Peyer's patch (tissue), 4 donors: ENCODE data around the gene CCDC110.

Source experiments
- POLR2A ChIP-seq, 2 donors: fragments of 450-650 bp; IDR thresholded peaks; one replicate each; pipeline ENCODE4 v1.5.1; 2017; ENCODE audit warnings: antibody characterized with exemption in 2 of 2, mild to moderate bottlenecking in 2 of 2, moderate library complexity in 2 of 2
- TF ChIP-seq, protein P1 (sequence below), 6 experiments: fragments of 450-650 bp in 4 of 6; fragments of 200-600 bp in 2 of 6; sonication (generic) in 1 of 6; IDR thresholded peaks; one replicate each; pipeline ENCODE4 v1.5.1; 2017 to 2019; ENCODE audit warnings: antibody characterized with exemption in 6 of 6, mild to moderate bottlenecking in 3 of 6, moderate library complexity in 1 of 6

DNA sequence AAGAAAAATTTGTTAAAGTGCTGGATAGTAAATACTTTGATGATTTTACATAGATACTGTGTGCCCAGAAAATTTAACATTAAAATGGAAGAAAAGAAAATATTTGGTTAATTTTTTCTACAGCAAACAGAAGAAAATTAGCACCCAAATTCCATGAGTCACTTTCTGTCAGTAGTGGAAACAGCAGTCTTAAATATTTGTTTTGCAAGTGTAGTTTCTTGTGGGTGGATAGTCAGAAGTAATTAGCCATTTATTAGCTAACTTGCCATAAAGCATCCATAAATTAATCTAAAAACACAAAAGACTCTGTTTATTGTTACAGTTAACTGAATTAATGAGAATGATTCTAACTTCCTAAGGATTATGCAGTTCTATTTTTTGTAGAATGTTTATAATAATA lies 36.1 kb downstream of the CCDC110 start:
- TF ChIP-seq POLR2A (IDR thresholded peaks at IDR 0.05) = no peak
- TF ChIP-seq, protein P1, sequence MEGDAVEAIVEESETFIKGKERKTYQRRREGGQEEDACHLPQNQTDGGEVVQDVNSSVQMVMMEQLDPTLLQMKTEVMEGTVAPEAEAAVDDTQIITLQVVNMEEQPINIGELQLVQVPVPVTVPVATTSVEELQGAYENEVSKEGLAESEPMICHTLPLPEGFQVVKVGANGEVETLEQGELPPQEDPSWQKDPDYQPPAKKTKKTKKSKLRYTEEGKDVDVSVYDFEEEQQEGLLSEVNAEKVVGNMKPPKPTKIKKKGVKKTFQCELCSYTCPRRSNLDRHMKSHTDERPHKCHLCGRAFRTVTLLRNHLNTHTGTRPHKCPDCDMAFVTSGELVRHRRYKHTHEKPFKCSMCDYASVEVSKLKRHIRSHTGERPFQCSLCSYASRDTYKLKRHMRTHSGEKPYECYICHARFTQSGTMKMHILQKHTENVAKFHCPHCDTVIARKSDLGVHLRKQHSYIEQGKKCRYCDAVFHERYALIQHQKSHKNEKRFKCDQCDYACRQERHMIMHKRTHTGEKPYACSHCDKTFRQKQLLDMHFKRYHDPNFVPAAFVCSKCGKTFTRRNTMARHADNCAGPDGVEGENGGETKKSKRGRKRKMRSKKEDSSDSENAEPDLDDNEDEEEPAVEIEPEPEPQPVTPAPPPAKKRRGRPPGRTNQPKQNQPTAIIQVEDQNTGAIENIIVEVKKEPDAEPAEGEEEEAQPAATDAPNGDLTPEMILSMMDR (IDR thresholded peaks at IDR 0.05) = no peak
